Activated T-cell treated with anti-CD3 and anti-CD28 coated beads for 1 hour (primary cell): Measurements from ENCODE around the gene SNX7.

Experiments
- DNase-seq: peaks from one replicate; pipeline ENCODE4 v3.0.0-alpha.2; 2020; ENCODE audit warnings: low read depth

SNX7 gene

GRCh38 chr1:98697781-98698180 lies 36.3 kb downstream of the SNX7 start:
- DNase-seq = no peak

GRCh38 chr1:98698625-98699024 lies 37.1 kb downstream of the SNX7 start:
- no peak for DNase-seq

DNA sequence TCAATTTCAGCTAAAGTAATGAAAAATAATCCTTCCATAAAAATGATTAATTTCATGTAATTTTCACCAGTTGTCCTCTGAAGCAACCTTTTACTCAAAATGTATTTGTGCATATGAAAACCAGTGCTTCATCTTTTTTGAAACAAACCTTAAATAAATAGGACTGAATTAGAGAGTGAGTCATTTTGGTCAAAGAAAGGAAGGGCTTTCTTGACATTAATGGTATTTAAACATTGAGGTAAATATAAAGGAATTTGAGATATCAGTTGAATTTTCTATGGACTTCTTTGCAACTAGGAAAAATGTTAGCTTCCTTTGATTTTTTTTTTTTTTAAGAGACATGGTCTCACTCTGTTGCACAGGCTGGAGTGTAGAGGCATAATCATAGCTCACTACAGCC lies 38.7 kb downstream of the SNX7 start:
- no peak for DNase-seq

GRCh38 chr1:98702976-98703375 lies 41.5 kb downstream of the SNX7 start:
- no peak for DNase-seq

GRCh38 chr1:98704474-98704873 lies 43.0 kb downstream of the SNX7 start:
- DNase-seq = no peak

GRCh38 chr1:98704971-98705370 lies 43.5 kb downstream of the SNX7 start:
- DNase-seq = no peak

- no peak for DNase-seq
These were observed 44.1 kb downstream of the SNX7 start for GRCh38 chr1:98705591-98705990.

- DNase-seq = no peak
These were observed 44.8 kb downstream of the SNX7 start for GRCh38 chr1:98706173-98706843.

DNA sequence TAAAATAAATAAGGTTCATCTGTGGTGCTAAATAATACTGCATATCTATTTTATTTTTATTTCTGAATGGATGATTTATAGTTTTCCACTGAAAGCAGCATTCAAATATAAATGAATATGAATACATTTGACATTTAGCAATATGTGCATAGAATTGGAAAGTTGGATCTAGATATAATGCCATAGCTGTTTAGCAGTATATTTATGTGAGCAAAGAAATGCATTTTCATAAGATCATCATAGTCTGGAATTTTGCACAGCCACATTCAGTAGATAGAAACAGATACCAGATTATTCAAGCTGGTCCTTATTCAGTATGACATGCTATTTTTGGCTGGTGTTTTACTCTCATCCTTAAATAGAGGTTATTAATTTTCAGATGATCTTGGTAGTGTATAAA lies 46.0 kb downstream of the SNX7 start:
- no peak for DNase-seq

GRCh38 chr1:98709906-98710305 lies 48.4 kb downstream of the SNX7 start:
- DNase-seq = no peak

DNA sequence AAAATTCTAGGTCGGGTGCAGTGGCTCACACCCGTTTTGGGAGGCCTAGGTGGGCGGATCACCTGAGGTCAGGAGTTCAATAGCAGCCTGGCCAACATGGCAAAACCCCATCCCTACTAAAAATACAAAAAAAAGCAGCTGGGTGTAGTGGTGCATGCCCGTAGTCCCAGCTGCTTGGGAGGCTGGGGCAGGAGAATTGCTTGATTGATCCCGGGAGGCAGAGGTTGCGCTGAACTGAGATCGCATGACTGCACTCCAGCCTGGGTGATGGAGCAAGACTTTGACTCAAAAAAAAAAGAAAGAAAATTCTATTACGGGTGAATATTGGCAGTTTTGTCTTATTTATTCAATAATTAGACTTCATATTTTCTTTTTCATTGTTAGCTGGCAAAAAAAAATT lies 62.1 kb downstream of the SNX7 start:
- no peak for DNase-seq

DNA sequence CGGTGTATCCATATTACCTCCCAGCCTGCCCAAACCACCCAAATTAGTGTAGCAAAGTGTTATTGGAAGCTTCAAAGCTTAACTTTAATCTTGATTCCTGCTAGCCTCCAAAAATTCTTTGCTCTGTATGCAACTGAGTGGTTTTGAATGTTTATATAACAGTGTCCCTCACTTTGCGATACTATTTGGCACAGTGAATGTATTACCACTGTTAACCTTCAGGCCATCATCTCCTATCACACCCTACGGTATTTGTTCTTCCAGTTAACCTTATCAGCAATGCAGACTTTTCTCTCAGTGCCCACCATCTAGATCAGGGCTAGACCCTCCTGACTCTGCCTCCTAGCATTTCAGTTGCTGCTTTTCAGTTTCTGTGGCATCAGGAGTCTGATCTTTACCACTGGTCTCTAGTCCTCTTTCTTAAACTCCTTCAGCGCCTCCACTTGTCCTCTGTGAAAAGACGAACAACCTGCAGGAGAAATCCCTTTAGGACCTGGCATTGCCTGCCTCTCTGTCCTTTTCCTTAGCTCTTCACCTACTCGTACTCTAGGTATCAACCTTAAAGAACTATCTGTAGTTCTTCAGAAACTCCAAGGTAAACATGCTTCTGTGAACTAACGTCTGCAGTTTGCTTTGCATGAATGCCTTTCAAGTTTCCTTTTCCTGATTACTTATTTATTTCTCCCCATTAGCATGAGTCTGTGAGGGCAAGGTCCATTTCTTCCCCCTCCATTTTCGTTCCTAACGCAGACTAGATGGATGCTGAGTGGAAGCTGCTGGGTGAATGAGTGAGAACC lies 71.7 kb downstream of the SNX7 start:
- no peak for DNase-seq

GRCh38 chr1:98733782-98734112 lies 72.2 kb downstream of the SNX7 start:
- DNase-seq = no peak

DNA sequence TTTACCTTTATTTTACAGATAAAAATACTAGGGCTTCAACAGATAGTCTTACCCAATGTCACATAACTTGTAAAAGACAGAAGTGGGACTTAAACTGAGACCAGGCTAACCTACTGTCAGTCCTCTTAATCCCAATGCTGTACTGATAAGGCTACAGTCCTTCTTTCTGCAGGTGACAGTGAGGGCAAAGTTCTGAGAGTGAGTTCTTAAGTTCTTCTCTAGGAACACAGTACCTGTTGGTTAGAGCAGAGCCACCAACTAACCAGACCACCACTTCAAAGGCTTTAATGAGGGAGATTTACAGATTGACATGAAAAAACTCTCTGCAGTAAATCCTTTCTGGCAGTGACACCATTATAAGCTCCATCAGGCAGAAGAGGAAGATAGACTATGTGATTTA lies 74.2 kb downstream of the SNX7 start:
- no peak for DNase-seq

- no peak for DNase-seq
These were observed 76.3 kb downstream of the SNX7 start for GRCh38 chr1:98737835-98738234.

GRCh38 chr1:98739762-98740161 lies 78.2 kb downstream of the SNX7 start:
- no peak for DNase-seq

DNA sequence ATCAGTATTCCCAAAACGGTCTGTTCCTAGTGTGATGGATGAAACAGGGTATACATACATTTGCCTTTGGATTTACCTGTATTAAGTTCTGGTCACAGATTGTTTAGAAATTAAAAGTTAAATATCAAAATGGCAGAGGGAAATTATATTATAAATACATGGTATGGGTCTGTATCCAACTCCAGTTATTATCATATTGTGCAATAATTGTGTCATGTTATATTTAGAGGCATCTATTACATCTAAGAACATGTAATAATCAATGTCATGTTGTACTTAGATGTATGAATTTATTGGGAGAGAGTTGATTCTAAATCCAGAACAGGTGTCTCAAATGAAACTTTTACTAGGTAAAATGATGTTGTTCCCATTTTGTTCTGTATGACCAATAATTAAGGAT lies 79.6 kb downstream of the SNX7 start:
- no peak for DNase-seq

GRCh38 chr1:98749152-98749756 lies 87.7 kb downstream of the SNX7 start:
- DNase-seq = no peak

- DNase-seq = no peak
These were observed 92.7 kb downstream of the SNX7 start for GRCh38 chr1:98754176-98754575.

- DNase-seq = no peak
These were observed 99.8 kb downstream of the SNX7 start for GRCh38 chr1:98761219-98761865.

DNA sequence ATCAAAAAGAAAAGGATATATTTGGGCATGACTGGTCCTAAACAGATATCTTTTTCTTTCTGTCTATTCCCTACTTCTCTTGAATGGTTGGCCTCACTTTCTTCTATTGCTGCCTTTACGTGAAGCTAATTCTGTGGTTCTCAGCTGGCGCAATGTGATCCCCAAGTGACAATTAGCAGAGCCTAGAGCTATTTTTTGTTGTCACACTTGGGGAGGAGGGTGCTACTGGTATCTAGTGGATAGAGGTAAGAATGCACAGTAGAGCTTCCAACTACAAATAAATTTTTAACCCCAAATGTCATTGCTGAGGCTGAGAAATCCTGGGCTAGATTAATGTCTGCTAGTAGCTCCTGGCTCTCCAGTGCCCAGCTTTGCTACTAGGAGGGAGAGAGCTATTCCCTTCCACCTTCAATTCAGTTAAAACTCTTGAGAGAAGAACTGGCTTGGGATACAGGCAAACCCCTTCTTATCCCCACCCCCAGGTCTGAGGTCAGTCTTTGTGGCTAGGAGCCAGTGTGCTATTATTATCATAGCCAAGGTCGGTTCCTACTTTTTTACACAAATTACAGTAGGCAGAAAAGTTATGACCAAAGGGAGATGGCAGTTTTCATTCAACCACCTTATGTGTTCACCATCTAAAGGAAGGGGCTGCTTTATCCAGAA lies 102.1 kb downstream of the SNX7 start:
- no peak for DNase-seq

DNA sequence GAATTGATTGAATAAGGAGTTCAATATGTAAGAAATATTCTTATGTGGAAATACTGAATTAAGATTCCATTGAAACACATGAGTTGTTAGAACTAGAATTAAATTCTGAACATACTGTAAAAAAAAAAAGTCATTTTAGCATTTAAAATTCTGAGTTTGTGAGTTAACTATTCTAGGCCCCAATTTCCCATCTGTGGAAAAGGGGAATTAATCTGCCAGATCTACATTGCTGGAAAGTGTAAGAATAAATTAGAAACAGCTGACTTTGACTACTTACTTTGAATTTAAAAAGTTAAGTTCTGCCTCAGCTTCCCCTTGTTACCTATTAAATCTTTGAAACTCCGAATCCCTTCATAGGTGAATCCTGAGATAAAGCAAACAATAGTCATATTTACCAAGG lies 103.0 kb downstream of the SNX7 start:
- no peak for DNase-seq

DNA sequence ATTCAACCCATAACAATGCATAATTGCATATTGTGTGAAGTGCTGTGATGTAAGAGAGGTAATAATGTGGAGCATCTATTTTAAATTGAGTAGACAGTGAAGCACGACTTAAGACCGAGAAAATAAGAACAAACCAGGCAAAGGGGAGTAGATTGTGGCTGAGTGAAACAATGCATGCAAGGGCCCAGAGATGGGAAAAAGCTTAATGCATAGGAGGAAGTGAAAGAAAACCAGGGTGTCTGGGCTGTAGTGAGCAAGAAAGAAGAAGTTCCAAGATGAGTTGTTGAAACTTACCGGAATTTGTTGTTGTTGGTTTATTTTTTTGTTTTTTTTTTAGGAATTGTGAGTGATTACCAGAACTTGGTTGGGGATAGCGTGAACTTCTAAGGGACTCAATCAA lies 104.7 kb downstream of the SNX7 start:
- DNase-seq = no peak
